ENCODE results near the gene EBI3. TPM values are rescaled to one million over a fixed set of nuclear protein-coding genes. Genes with fewer than 3 reads are reported as not detected.

EBI3 gene
- total and polyA plus RNA-seq, 2 of the 13 experiments (the other 11 are each of a cell fraction or from before 2014, with no cell fraction given) = 3.4 TPM; not detected in 1

GRCh38 chr19:4268816-4269430, 39.6 kb downstream of the EBI3 start:
- no peak for DNase-seq (ENCODE audit: low spot score)
- Histone ChIP-seq H3K4me3 (replicated peaks in 1 of 3; ENCODE audit: insufficient read depth in 1 of 3, low read depth in 2 of 3, low read length in 3 of 3) (no peak overlapping the region), H3K4me2 (ENCODE audit: low read depth, low read length) (no peak overlapping the region), H3K27ac (ENCODE audit: extremely low read length, insufficient read depth, low read length) (peak overlapping the region; percentile 73), H3K4me1 (ENCODE audit: insufficient read depth, low read length) (peaks cover 20% of the 10 kb centered on the region), H3K27me3 (ENCODE audit: control insufficient read depth in 1 of 2, insufficient read depth in 2 of 2, low read length in 2 of 2) (no peaks in the 10 kb centered on the region), H2AFZ (ENCODE audit: low read length) (no peak overlapping the region), H3K36me3 (replicated peaks in 1 of 2; ENCODE audit: control insufficient read depth in 1 of 2, insufficient read depth in 2 of 2, low read length in 2 of 2) (peaks cover 6 to 9% of the 10 kb centered on the region in 2 experiments; a peak in 3 of 5 replicates), H4K20me1 (ENCODE audit: insufficient read depth, low read length) (no peaks in the 10 kb centered on the region), H3K79me2 (ENCODE audit: insufficient read depth, low read length) (no peaks in the 10 kb centered on the region), H3K9ac (ENCODE audit: insufficient read depth, low read depth, low read length) (no peak overlapping the region), H3K9me3 (ENCODE audit: low read length) (no peaks in the 10 kb centered on the region)
- peak; percentile 7; the same call in 1 of the 3 replicates for ATAC-seq
- FAIRE-seq = peak; percentile 8
- POLR2A ChIA-PET = interaction anchor here (0.7 to 2.8 kb wide), 8 partner anchors 15 to 189 kb away, joined by 3 to 23 read pairs (median 4); partner anchors contain the start of genes MPND, STAP2, UBXN6 and YJU2
- BruUV-seq (replicated peaks) = no TSS peak
- TF ChIP-seq ATM (IDR thresholded peaks at IDR 0.05; ENCODE audit: borderline replicate concordance) (no peak), ZNF121 (CRISPR knock-in tag; IDR thresholded peaks at IDR 0.05) (peak; percentile 56; the same call in 1 of the 2 replicates), ZNF512B (CRISPR knock-in tag; IDR thresholded peaks at IDR 0.05; ENCODE audit: borderline replicate concordance) (no peak), ZBTB33 (CRISPR knock-in tag; IDR thresholded peaks at IDR 0.05) (peak; percentile 61; the same call in 1 of the 2 replicates), ZNF256 (CRISPR knock-in tag; conservative IDR thresholded peaks at IDR 0.05) (no peak), ZNF770 (CRISPR knock-in tag; IDR thresholded peaks at IDR 0.05) (peak; percentile 36; the same call in 1 of the 2 replicates), ZNF687 (CRISPR knock-in tag; IDR thresholded peaks at IDR 0.05) (peak; percentile 46; the same call in 1 of the 2 replicates)
- TF ChIP-seq, protein P1, sequence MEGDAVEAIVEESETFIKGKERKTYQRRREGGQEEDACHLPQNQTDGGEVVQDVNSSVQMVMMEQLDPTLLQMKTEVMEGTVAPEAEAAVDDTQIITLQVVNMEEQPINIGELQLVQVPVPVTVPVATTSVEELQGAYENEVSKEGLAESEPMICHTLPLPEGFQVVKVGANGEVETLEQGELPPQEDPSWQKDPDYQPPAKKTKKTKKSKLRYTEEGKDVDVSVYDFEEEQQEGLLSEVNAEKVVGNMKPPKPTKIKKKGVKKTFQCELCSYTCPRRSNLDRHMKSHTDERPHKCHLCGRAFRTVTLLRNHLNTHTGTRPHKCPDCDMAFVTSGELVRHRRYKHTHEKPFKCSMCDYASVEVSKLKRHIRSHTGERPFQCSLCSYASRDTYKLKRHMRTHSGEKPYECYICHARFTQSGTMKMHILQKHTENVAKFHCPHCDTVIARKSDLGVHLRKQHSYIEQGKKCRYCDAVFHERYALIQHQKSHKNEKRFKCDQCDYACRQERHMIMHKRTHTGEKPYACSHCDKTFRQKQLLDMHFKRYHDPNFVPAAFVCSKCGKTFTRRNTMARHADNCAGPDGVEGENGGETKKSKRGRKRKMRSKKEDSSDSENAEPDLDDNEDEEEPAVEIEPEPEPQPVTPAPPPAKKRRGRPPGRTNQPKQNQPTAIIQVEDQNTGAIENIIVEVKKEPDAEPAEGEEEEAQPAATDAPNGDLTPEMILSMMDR (CRISPR knock-in tag; IDR thresholded peaks at IDR 0.05) = peak; percentile 30; the same call in 1 of the 2 replicates
- intact Hi-C loops (cut with micrococcal nuclease; ENCODE audit: unreplicated experiment) (loop anchor here (5.0 kb wide), 1 partner anchor 133 kb away; the partner anchor contains the start of genes CHAF1A and SH3GL1), in situ Hi-C loops (cut with HindIII; ENCODE audit: extremely low pct_ligation_motif_present, low pct_unique_long_range_greater_than_20kb) (loop anchor here (5.0 kb wide), 1 partner anchor 83 kb away; no protein-coding TSS in a partner anchor)
- CTCF ChIA-PET (ENCODE audit: low intra/inter-chr PET ratio, low total read pairs) = interaction anchor here (3.2 kb wide), 1 partner anchor 84 kb away, joined by 41 read pairs; no protein-coding TSS in a partner anchor
- 85% methylated on average over 10 of the region's 13 CpGs for WGBS (ENCODE audit: low lambda C conversion rate)
